Measurements from ENCODE around the gene CHST5. TPM values are rescaled to one million over a fixed set of nuclear protein-coding genes. Genes with fewer than 3 reads are reported as not detected.

CHST5 gene
- total RNA-seq, 1 experiment from 2014 or later, result 0.54 TPM

- Histone ChIP-seq H3K4me3 (ENCODE audit: low read depth, low read length, poor library complexity, severe bottlenecking) (no peak overlapping the region), H3K9me3 (ENCODE audit: low read depth, low read length, poor library complexity, severe bottlenecking) (no peaks in the 10 kb centered on the region), H3K36me3 (ENCODE audit: insufficient read depth, low read length, poor library complexity, severe bottlenecking) (no peaks in the 10 kb centered on the region), H3K4me1 (ENCODE audit: insufficient read depth, low read length, poor library complexity, severe bottlenecking) (no peaks in the 10 kb centered on the region), H3K27ac (ENCODE audit: low read depth, low read length, poor library complexity, severe bottlenecking) (no peak overlapping the region), H3K27me3 (replicated peaks; ENCODE audit: insufficient read depth, low read depth, low read length, poor library complexity) (no peaks in the 10 kb centered on the region)
- BruUV-seq (replicated peaks), result no TSS peak
- ChIA-PET POLR2A (ENCODE audit: low non-redundant PET) (no interaction called here), CTCF (no interaction called here)
- DNase-seq (ENCODE audit: low spot score), result no peak
- TF ChIP-seq CTCF (conservative IDR thresholded peaks at IDR 0.05; ENCODE audit: low read depth, low read length) (no peak), EZH2 (IDR thresholded peaks at IDR 0.05; ENCODE audit: borderline replicate concordance, low read depth, low read length, poor library complexity, severe bottlenecking) (no peak)
- intact Hi-C loops (cut with micrococcal nuclease; ENCODE audit: unreplicated experiment), result no loop called here
Measured at GRCh38 chr16:75479421-75479990, 56.4 kb downstream of the CHST5 start.

Other genes with a start within 250 kb of the CHST5 start
- 89.5 and 97.6 TPM in 2 replicates for gene CFDP1, start 102.6 kb downstream of the CHST5 start, total RNA-seq (2021)
- 25.9 and 30.4 TPM in 2 replicates for gene TMEM170A, start 71.4 kb downstream of the CHST5 start, total RNA-seq (2021)
- 4.5 and 5.0 TPM in 2 replicates for gene CHST6, start 40.7 kb downstream of the CHST5 start, total RNA-seq (2021)
- 17.3 and 19.4 TPM in 2 replicates for gene TMEM231, start 20.1 kb upstream of the CHST5 start, total RNA-seq (2021)
- gene GABARAPL2, start 30.3 kb upstream of the CHST5 start, total RNA-seq (2021), result 88.8 and 95.4 TPM in 2 replicates
- gene ADAT1, start 87.2 kb upstream of the CHST5 start, total RNA-seq (2021), result 65.3 and 79.7 TPM in 2 replicates
- 244 and 253 TPM in 2 replicates for gene KARS1, start 111.6 kb upstream of the CHST5 start, total RNA-seq (2021)
- gene TERF2IP, start 111.7 kb upstream of the CHST5 start, total RNA-seq (2021), result 43.0 and 48.5 TPM in 2 replicates
- gene CPHXL2, start 140.9 kb upstream of the CHST5 start, total RNA-seq (2021), result not detected in 2 replicates
- not detected in 2 replicates for gene DUXB, start 165.4 kb upstream of the CHST5 start, total RNA-seq (2021)
- not detected in 2 replicates for gene CPHXL, start 190.4 kb upstream of the CHST5 start, total RNA-seq (2021)